Activated CD8-positive, alpha-beta memory T cell treated with anti-CD3 and anti-CD28 coated beads, Interleukin-2, amount 50 U/mL, for 24 hours (primary cell): ENCODE measurements around the gene NIPSNAP2.
"Not testable (repeated sequence)": the region's sequence is repeated elsewhere in the genome, so short reads cannot be mapped to it uniquely, and the experiment has no call there.

Source experiments
- DNase-seq: peaks from one replicate; pipeline ENCODE4 v3.0.0-alpha.2; 2020; ENCODE audit errors: extremely low read depth

Gene NIPSNAP2

DNA sequence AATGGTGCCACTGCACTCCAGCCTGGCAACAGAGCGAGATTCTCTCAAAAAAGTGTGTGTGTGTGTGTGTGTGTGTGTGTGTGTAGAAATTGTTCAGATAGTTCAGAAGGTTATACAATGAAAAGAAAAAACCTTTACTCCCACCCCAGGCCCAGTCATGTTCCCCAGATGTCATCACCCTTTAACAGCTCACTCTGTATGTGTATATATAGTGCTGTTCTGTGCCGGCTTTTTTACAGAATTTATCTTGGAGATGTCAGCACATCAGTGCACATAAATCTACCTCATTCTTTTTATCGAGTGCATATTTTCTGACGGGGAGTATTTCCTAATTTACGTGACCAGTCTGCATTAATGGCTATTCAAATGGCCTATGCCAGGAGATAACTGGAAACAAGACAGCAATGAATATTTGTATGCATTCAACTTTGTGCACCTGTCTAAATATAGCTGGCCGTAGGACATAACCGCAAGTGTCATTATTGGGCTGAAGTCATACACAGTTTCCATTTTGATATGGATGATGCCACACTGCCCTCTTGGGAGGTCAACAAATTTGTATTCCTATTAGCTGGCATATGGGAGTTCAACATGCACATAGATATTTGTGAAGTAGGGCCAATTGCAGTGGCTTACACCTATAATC lies 11.7 kb downstream of the NIPSNAP2 start:
- no peak for DNase-seq

- DNase-seq: no peak
Observed at GRCh38 chr7:55977831-55978230, 13.4 kb downstream of the NIPSNAP2 start.

GRCh38 chr7:55980266-55980665 lies 15.9 kb downstream of the NIPSNAP2 start:
- DNase-seq: no peak

GRCh38 chr7:55983537-55983936 lies 19.2 kb downstream of the NIPSNAP2 start:
- DNase-seq: no peak

DNA sequence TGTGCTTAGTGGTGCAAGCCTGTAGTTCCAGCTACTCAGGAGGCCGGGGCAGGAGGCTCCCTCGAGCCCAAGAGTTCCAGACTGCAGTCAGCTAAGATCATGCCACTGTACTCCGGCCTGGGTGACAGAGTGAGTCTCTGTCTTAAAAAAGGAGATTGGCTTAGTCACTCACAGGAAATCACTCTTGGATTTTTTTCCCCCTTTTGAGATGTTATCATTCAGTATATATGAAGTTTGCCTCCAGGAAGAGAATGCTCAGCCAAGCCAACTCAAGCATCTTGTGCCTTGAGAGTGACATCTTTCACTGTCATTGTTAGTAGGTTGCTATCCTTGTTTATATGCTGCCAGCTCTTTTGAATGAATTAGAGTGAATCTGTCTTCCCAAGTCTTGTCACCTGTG lies 28.0 kb downstream of the NIPSNAP2 start:
- DNase-seq: no peak

- DNase-seq: no peak
Observed at GRCh38 chr7:55996856-55997500, 32.6 kb downstream of the NIPSNAP2 start.

DNA sequence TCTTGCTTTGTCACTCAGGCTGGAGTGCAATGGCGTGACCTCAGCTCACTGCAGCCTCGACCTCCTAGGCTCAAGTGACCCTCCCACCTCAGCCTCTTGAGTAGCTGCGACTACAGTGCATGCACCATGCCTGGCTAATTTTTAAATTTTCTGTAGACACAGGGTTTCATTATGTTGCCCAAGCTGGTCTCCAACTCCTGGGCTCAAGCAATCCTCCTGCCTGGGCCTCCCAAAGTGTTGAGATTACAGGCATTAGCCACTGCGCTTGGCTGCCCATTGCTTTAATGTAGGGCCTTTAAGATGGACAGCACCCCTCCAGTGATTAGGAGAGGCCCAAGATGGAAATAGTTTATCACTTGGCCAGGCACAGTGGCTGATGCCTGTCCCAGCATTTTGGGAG lies 39.4 kb downstream of the NIPSNAP2 start:
- no peak for DNase-seq

GRCh38 chr7:56007167-56007652 lies 42.8 kb downstream of the NIPSNAP2 start:
- no peak for DNase-seq

DNA sequence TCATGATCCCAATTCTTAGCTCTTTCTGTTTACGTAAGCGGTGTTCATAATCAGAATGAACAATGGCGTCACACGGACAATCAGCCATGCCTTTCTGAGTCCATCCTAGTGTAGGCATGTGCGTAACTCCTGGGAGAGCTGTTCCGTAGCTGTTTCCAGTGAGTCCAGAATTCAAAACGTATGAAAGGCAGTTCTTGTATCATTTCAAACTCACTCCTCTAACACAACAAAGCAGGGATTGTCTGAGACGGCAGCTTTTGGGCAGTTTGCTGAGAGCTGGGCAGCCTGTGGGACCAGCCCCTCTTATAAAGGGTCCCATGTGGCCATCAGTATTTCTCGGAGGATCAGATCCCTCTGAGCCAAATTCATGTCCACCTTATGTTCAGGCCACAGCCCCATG lies 43.5 kb downstream of the NIPSNAP2 start:
- no peak for DNase-seq

DNA sequence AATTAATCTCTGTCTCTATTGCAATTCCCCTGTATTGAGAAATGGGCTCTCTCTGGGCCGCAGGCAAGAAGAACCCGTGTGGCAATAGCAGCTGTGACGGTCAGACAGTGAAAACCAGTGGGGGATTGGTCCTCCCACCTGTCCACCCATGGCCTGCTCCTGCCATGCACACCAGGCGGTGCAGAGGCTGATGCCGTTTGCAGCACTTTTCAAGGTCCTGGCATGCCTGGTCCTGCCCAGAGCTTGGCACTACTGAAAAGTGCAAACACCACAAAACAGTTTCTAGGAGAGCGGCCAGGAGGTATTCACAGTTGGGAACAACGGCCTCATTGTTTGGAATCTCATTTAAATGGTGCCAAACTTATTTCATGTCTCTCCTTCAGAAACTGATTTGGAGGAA lies 45.3 kb downstream of the NIPSNAP2 start:
- no peak for DNase-seq

GRCh38 chr7:56017015-56017414 lies 52.6 kb downstream of the NIPSNAP2 start:
- DNase-seq: not testable (repeated sequence)

GRCh38 chr7:56019501-56019900 lies 55.1 kb downstream of the NIPSNAP2 start:
- DNase-seq: no peak

- DNase-seq: no peak
Observed at GRCh38 chr7:56023500-56023899, 59.1 kb downstream of the NIPSNAP2 start.

DNA sequence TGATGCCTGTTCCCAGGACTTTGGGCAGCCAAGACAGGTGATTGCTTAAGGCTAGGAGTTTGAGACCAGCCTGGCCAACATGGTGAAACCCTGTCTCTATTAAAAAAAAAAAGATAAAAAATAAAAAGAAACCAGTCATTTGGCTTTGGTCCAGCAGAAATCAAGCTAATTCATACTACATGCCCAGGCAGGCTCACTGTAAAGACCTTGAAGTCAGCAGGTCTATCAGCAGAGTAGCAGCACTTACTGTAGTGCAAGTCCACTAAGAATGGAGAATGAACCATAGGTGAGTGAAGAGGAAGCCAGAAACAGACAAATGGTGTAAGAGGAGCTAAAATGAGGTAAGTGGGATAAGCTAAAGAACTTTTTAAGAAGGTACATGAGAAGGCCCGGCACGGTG lies 62.2 kb downstream of the NIPSNAP2 start:
- no peak for DNase-seq

DNA sequence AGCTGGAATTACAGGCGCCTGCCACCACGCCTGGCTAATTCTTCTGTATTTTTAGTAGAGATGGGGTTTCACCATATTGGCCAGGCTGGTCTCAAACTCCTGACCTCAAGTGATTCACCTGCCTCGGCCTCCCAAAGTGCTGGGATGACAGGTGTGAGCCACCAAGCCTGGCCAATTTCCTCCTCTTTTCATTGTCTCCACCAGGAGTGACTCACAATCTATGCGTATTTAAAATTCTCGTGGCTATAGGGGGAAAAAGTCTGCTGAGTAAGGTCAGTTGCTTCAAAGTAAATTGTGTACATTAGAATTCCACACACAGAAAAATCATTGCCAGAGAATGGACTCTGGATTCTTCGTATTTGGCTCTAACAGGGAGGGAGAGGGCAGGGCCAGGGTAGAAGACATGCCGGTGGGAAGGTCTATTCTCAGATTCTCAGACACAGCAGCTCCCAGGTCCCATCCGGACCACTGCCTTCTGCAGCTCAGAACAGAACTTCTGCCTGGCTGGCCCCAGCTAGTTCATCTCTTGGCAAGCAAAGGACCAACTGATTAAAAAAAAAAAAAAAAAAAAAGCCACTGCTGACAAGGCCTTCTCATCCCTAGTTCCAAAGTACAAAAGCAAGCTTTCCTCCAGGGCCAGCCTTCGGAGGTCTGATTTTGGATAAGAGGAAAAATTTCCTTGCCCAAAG lies 64.7 kb downstream of the NIPSNAP2 start:
- DNase-seq: no peak

DNA sequence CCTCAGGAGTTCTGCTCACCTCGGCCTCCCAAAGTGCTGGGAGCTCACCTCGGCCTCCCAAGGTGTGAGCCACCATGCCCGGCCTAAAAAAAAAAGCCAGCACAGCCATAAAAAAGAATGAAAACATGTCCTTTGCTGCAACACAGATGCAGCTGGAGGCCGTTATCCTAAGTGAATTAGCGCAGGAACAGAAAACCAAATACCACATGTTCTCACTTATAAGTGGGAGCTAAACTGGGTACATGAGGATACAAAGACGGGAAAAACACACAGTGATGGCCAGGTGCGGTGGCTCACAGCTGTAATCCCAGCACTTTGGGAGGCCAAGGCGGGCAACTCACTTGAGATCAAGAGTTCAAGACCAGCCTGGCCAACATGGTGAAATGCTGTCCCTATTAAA lies 66.0 kb downstream of the NIPSNAP2 start:
- DNase-seq: no peak

- not testable (repeated sequence) for DNase-seq
Observed at GRCh38 chr7:56031556-56031955, 67.2 kb downstream of the NIPSNAP2 start.

GRCh38 chr7:56032578-56032977 lies 68.2 kb downstream of the NIPSNAP2 start:
- DNase-seq: not testable (repeated sequence)

GRCh38 chr7:56033671-56034432 lies 69.5 kb downstream of the NIPSNAP2 start:
- no peak for DNase-seq

DNA sequence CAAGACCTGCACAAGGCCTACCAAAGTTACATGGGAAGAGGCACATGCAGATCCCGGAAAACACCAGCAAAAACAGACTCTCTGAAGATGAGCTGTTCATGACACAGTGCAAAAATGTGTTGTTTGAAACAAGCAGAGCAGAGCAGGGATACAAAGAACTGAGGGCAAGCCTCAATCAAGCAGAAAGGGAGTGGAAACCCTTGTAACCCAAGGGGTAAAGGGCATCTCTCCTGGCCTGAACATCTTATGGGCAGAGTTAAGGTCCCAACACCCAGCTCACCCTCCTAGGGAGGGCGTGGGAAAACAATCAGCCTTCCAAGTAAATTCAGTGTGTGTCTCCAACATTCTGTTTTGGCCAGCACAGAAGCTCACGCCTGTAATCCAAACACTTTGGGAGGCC lies 76.3 kb downstream of the NIPSNAP2 start:
- DNase-seq: no peak

DNA sequence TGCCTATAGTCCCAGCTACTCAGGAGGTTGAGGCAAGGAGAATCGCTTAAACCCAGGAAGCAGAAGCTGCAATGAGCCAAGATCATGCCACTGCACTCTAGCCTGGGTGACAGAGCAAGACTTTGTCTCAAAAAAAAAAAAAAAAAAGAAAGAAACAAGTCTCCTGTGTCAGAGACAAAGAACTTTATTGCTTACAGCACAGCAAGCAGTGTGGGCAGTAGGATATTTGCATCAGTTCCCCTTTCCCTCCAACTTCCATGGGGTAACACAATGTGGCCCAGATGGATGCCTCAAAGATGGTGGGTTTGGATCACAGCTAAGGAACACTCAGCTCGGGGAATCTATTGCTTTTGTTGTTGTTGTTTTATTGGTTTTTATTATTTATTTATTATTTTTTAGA lies 81.4 kb downstream of the NIPSNAP2 start:
- not testable (repeated sequence) for DNase-seq

DNA sequence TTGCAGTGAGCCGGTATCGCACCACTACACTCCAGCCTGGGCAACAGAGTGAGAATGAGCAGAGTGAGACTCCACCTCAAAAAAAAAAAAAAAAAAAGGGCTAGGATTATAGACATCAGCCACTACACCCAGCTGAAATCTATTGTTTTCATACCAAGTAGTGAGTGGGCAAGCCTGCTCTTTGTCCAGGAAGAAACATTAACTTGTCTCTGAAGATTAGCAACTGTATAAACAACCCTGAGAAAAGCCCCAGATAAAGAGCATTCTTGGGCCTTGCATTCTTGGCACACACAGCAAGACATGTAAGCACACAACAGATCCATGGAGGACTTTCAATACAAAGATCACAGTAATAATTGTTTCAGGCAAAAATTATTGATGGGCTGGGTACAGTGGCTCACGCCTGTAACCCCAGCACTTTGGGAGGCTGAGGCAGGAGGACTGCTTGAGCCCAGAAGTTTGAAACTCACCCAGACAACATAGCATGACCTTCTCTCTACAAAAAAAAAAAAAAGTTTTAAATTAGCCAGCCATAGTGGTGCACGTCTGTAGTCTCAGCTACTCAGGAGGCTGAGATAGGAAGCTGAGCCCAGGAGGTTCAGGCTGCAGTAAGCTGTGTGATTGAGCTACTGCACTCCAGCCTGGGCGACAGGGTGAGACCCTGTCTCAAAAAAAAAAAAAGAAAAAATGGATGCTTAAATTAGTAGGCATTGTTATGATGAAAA lies 82.5 kb downstream of the NIPSNAP2 start:
- DNase-seq: no peak
